Panc1 (cell line): ENCODE results near the gene CFAP251. TPM values are rescaled to one million over a fixed set of nuclear protein-coding genes. Genes with fewer than 3 reads are reported as not detected.
"Not testable (repeated sequence)": the region's sequence is repeated elsewhere in the genome, so short reads cannot be mapped to it uniquely, and the experiment has no call there.

Experiments used
- ATAC-seq: fragments of 200-7000 bp; cut with Tn5 transposase; 2 replicates; pipeline ENCODE4 v1.9.1; 2020; ENCODE audit warnings: mild to moderate bottlenecking, moderate library complexity
- BruUV-seq: library from RNA; stranded (reverse); fragments of 400-500 nt; replicated peaks from 2 replicates; lab custom pipeline; 2021; lab: Mats Ljungman, UMichigan
- CTCF ChIA-PET: fragments of 300-600 bp; sonication (Branson Sonifier 250); formaldehyde crosslinking; loops from one replicate; lab custom pipeline; 2022; ENCODE audit warnings: antibody characterized with exemption; lab: Charles Lee
- POLR2A ChIA-PET: fragments of 300-600 bp; sonication (Branson Sonifier 250); formaldehyde crosslinking; loops from one replicate; lab custom pipeline; 2022; ENCODE audit warnings: antibody characterized with exemption; lab: Charles Lee
- DNase-seq: peaks from one replicate; pipeline ENCODE4 v3.0.0-alpha.2; 2010; ENCODE audit warnings: low read depth, low spot score
- H3K27ac ChIP-seq: 2 replicates; pipeline ENCODE4 v1.5.1; 2011; ENCODE audit warnings: mild to moderate bottlenecking, low read length, inconsistent platforms
- H3K27me3 ChIP-seq: fragments of 200-500 bp; sonication (Bioruptor generic); 2 replicates; pipeline ENCODE4 v1.6.0; 2014; ENCODE audit warnings: low read length, inconsistent platforms; ENCODE audit not compliant: control insufficient read depth, insufficient read depth
- H3K36me3 ChIP-seq: fragments of 200-500 bp; sonication (Bioruptor generic); 2 replicates; pipeline ENCODE4 v1.5.1; 2014; ENCODE audit warnings: inconsistent platforms, mild to moderate bottlenecking, low read length, moderate library complexity; ENCODE audit not compliant: control insufficient read depth, insufficient read depth
- H3K4me1 ChIP-seq: 2 replicates; pipeline ENCODE4 v1.5.1; 2011; ENCODE audit warnings: inconsistent platforms, mild to moderate bottlenecking, low read length, moderate library complexity; ENCODE audit not compliant: control insufficient read depth, insufficient read depth
- H3K4me3 ChIP-seq, 2 experiments: 2 replicates each; pipeline ENCODE4 v1.5.1; 2011 to 2012; ENCODE audit warnings: low read depth in 2 of 2, low read length in 2 of 2, mild to moderate bottlenecking in 2 of 2, inconsistent platforms in 1 of 2, moderate library complexity in 1 of 2
- H3K9me3 ChIP-seq: fragments of 200-500 bp; sonication (Bioruptor generic); 2 replicates; pipeline ENCODE4 v1.5.1; 2014; ENCODE audit warnings: low read depth, mild to moderate bottlenecking, inconsistent platforms, low read length, moderate library complexity; ENCODE audit not compliant: control insufficient read depth, insufficient read depth
- CTCF ChIP-seq: fragments of 450-650 bp; IDR thresholded peaks from 2 replicates; pipeline ENCODE4 v1.5.1; 2017; ENCODE audit warnings: mild to moderate bottlenecking
- POLR2AphosphoS5 ChIP-seq: IDR thresholded peaks from 2 replicates; pipeline ENCODE4 v1.6.1; 2012; ENCODE audit warnings: mild to moderate bottlenecking, low read depth, low read length, moderate library complexity
- REST ChIP-seq, 2 experiments: IDR thresholded peaks; 2 replicates each; pipeline ENCODE4 v1.6.1; 2011 to 2012; ENCODE audit warnings: low read depth in 2 of 2, control low read depth in 1 of 2, low read length in 1 of 2, mild to moderate bottlenecking in 1 of 2, moderate library complexity in 1 of 2; ENCODE audit not compliant: insufficient read depth in 1 of 2
- SIN3A ChIP-seq: IDR thresholded peaks from 2 replicates; pipeline ENCODE4 v1.6.1; 2012; ENCODE audit warnings: low read depth, mild to moderate bottlenecking, low read length, moderate library complexity, borderline replicate concordance; ENCODE audit not compliant: insufficient read depth
- TCF7L2 ChIP-seq: IDR thresholded peaks from 2 replicates; pipeline ENCODE4 v1.6.1; 2011; ENCODE audit warnings: mild to moderate bottlenecking, low read depth, low read length, inconsistent platforms
- in situ Hi-C: cut with HindIII; loops from 2 replicates; pipeline ENCODE4 v1.10.0; 2016; ENCODE audit warnings: low sequenced_read_pairs, low pct_unique_long_range_greater_than_20kb
- intact Hi-C: fragments of 100-400 bp; cut with micrococcal nuclease; formaldehyde crosslinking; loops from one replicate; pipeline ENCODE4 v1.10.0; 2022; ENCODE audit not compliant: unreplicated experiment
- total RNA-seq: library from RNA; stranded (reverse); gene quantifications from one replicate; pipeline ENCODE4 v1.2.1, GENCODE V29; 2021; ENCODE audit not compliant: unreplicated experiment

The CFAP251 gene
- total RNA-seq, 1 experiment from 2014 or later = 4.2 TPM

DNA sequence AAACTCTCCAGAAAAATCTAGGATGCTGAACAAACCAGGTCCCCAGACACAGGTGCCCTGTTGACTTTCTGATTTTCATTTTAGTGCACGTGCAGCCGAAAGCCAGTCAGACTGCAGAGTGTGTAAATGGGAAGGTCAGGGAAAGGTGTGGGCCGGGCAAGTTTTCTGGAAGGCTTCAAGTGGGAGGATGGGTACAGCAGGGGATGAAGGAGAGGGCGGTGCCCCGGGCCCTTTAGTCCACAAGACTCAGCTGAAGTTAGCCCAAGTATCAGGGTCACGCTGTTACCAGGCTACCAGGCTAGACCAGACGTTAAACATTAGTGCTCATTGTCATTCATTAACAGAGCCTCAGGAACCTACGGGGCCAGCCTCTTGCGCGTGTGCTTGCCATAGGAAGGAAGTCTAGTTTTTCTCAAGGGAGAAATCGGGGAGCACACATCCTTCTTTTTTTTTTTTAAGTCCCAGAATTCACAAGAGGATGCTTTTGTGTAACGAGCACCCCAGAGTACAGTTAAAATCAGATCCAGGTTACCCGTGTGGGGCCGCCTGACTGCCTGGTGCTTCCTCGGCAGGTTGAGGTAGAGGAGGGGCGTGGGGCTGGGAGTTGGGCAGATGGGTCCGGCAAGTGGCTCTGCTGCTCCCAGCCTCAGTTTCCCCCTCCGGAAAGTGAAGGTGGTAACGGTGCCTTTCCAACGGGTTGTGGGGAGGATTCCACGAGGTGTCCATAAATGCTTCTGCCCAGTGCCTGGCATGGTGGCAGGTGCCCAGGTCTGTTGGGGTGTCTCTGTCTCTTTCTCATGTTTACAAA, 122.4 kb downstream of the CFAP251 start:
- ATAC-seq = no peak

DNA sequence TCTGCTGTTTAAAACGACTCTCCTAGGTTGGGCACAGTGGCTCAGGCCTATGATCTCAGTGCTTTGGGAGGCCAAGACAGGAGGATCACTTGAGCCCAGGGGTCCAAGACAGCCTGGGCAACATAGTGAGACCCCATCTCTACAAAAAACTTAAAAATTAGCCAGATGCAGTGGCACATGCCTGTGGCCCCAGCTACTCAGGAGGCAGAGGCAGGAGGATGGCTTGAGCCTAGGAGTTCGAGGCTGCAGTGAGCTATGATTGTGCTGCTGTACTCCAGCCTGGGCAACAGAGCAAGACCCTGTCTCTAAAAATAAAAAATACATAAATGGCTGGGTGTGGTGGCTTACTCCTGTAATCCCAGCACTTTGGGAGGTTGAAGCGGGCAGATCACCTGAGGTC, 123.1 kb downstream of the CFAP251 start:
- H3K4me1 ChIP-seq, H3K36me3 ChIP-seq, intact Hi-C loops, DNase-seq, in situ Hi-C loops, BruUV-seq, H3K27me3 ChIP-seq, H3K9me3 ChIP-seq, ATAC-seq, H3K27ac ChIP-seq, CTCF ChIA-PET, POLR2A ChIA-PET, H3K4me3 ChIP-seq: not testable (repeated sequence)

More for the DNA sequence above, 122.4 kb downstream of the CFAP251 start:
- no TSS peak for BruUV-seq
- POLR2A ChIA-PET = no interaction called here
- H3K4me1 ChIP-seq = no peaks in the 10 kb centered on the region
- TF ChIP-seq TCF7L2 (no peak), CTCF (no peak), POLR2AphosphoS5 (no peak), REST (IDR thresholded peaks at IDR 0.05; ENCODE audit: insufficient read depth in 1 of 2, low read depth in 2 of 2, low read length in 1 of 2) (no peak), SIN3A (no peak)
- no peak overlapping the region for H3K27ac ChIP-seq
- no peak for DNase-seq
- intact Hi-C loops = no loop called here
- no peaks in the 10 kb centered on the region for H3K36me3 ChIP-seq
- CTCF ChIA-PET = no interaction called here
- H3K9me3 ChIP-seq = no peaks in the 10 kb centered on the region
- H3K4me3 ChIP-seq = no peak overlapping the region
- H3K27me3 ChIP-seq = no peaks in the 10 kb centered on the region
- in situ Hi-C loops = no loop called here

- no peaks in the 10 kb centered on the region for H3K36me3 ChIP-seq
- DNase-seq = no peak
- ATAC-seq = no peak
- BruUV-seq = no TSS peak
- intact Hi-C loops (no loop called here), in situ Hi-C loops (no loop called here)
- H3K4me1 ChIP-seq = no peaks in the 10 kb centered on the region
- H3K9me3 ChIP-seq = no peaks in the 10 kb centered on the region
- no peak for TF ChIP-seq TCF7L2
- no peak for TF ChIP-seq REST (IDR thresholded peaks at IDR 0.05; ENCODE audit: insufficient read depth in 1 of 2, low read depth in 2 of 2, low read length in 1 of 2)
- no peak for TF ChIP-seq CTCF
- no peak for TF ChIP-seq SIN3A
- no peak for TF ChIP-seq POLR2AphosphoS5
- no peak overlapping the region for H3K4me3 ChIP-seq
- H3K27me3 ChIP-seq = no peaks in the 10 kb centered on the region
- CTCF ChIA-PET = interaction anchor here (0.7 kb wide), 1 partner anchor 15 kb away, joined by 3 read pairs; no protein-coding TSS in a partner anchor
- H3K27ac ChIP-seq = no peak overlapping the region
- POLR2A ChIA-PET = interaction anchor here (0.7 kb wide), 1 partner anchor 124 kb away, joined by 6 read pairs; no protein-coding TSS in a partner anchor
These were observed 124.5 kb downstream of the CFAP251 start for GRCh38 chr12:122042910-122043309.
